NCI-H524 (cell line): ENCODE results near the gene SMURF1.

Source experiments
- DNase-seq, 2 experiments: peaks; one replicate each; lab custom pipeline; 2025; lab: John Stamatoyannopoulos, UW

Gene SMURF1

GRCh38 chr7:99028261-99028973 is 115.5 kb downstream of the SMURF1 start:
- DNase-seq, result no peak

DNA sequence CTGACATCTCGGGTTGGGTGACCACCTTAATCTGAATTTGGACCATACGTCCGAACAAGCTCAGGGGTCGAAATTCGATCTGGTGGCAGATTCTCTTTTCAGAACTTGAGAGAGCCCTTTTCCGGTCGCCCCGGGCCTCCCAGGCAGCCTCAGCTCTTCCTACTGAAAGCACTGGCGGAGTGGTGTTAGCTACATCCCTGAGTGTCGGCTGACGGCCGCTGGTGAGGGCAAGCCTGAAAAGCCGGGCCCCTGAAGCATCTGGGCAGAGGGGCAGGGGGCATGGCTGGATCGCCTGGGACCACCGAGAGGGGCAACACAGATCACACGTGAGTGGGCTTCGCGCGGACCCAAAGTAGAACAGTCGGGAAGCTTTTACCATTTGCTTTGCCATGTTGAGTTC is 116.1 kb downstream of the SMURF1 start:
- no peak for DNase-seq

- DNase-seq, result no peak
These were observed 116.7 kb downstream of the SMURF1 start for GRCh38 chr7:99027241-99027640.

DNA sequence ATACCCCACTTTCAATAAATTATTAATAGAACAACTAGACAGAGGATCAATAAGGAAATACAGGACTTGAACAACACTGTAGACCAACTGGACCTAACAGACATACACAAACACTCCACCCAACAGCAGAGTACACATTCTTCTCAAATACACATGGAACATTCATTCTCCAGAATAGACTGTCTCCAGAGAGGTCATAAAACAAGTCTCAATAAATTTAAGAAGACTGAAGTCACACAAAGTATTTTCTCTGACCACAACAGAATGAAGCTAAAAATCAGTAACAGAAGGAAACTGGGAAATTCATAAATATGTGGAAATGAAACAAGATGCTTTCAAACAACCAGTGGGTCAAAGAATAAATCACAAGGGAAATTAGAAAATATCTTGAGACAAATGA is 119.8 kb downstream of the SMURF1 start:
- no peak for DNase-seq

GRCh38 chr7:99021941-99022560 is 121.9 kb downstream of the SMURF1 start:
- DNase-seq, result no peak

DNA sequence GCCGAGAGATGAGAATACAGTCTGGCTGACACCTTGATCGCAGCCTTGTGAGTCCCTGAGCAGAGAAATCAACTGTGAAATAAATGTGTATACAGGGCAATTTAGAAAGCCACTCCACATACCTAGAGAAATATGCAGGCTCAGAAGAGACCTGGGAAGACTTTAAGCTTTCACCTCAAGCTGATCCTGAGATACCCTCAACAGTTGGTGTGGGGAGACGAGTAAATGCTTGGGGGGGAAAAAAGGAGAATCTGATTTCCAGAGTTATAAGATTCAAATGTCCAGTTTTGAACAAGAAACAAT is 123.5 kb downstream of the SMURF1 start:
- DNase-seq, result no peak

DNA sequence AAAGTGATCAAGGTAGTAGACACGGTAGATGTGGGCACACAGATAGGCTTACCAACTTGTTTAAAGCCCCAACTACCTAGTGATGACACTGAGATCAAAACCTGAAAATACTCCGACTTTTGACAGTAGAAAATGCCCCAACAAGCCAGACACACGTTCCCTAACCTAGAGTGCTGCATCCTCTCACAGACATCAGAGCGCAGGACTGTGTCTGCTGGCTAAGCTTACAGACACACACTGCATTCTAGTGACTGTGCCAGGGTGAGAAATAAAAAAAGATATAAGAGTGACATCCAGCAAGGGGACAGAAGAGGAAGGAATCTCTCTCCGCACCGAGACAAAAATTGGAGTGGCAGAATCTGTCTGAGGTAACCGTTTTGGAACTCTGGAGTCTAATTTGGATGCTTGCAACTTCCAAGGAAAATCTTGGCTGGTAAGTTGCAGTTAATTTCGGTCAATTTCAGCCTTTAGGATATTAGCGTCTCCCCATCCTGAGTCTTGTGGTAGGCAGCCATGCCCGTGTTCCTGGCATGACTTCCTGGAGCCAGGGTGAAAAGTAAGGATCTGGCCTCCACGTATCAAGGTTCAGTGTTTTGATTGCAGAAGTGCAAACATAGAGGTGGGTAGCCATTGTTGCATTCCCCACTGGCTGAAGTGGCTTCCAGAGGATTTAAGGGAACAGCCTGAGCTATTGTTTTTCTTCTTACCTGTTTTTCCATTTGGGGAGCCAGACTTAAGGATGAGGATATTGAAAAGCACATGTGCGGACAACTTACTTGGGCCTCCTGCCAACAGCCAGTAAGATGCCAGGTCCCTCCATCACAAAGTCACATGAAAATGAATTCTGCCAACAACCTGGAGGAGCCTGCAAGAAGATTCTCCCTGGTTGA is 124.1 kb downstream of the SMURF1 start:
- DNase-seq, result no peak

- DNase-seq, result no peak
These were observed 127.7 kb downstream of the SMURF1 start for GRCh38 chr7:99016196-99016595.

DNA sequence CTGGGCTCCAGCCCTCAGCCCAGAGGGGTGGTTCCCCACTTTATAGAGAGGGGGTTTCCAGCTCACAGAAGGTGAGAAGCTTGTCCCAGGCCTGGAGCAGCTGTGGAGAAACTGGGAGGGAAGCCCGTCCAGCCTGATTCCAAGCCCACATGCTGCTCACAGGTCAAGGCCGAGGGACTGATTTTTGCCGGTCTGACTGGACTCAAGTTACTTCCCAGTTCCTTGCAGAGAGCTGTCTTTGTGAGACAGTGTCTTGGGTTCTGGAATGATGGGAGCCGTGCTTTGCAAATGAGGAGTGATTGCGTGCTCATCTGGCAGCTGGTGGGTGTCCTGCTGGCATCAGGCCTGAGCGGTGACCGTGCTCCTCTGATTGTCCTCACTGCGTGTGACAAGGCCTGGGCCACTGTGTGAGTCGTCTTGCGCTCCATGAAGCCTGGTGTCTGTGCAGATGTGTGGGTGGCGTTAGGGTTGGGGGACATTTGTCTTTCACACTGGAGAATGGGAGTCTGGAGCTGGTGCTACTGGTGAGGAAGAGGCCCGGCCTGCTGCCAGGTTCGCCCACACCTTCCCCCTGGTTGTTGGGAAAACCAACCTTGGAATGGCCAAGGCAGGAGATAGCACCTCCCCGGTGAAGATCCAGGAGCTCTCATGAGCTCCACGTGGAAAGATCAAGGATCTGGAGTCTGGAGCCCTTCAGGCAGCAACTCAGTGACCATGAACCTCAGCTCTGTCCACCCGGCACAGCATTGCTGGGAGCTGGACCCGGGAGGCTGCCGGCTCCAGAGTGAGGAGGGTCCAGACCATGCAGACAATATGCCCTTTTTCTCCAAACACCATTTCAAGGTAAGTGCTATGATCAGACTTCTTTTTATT is 129.6 kb downstream of the SMURF1 start:
- DNase-seq, result no peak

DNA sequence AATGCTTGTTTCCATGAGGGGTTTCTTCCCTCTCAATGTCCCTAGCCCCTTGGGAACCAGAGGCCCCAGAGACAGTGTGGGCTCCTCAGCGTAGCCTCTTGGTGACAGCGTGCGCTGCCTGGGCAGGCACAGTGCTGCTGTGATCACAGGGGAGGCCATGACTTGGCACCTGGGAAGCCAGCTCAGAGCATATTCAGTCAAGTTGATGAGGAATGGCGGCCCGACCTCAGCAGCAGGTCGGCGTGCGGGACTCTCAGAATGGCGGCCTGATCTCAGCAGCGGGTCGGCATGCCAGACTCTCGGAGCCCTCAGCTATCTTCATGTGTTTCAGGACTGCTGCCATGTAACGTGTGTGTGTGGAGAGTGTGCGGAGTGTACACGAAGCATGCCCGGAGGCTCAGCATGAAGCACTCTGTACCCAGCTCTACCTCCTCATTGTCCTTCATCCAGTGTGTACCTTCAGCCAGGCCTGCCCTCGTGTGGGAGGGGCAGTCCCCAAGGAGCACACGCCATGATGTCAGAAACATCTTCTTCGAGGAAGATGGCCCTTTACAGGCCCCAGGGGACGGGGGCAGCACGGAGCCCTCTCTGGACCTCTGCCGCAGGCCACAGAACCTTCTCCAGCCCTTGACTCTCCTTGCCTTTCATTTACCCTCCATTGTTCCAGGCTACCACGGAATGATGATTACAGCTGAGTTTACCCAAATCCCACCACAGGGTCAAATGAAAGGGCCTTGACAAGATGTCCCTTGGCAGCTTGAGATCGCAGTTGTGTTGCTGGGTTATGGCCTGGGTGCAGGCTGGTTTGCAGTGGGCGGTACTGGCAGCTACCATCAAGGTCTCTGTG is 130.4 kb downstream of the SMURF1 start:
- DNase-seq, result no peak

- no peak for DNase-seq
These were observed 131.2 kb downstream of the SMURF1 start for GRCh38 chr7:99012722-99013121.

GRCh38 chr7:99011706-99012404 is 132.1 kb downstream of the SMURF1 start:
- no peak for DNase-seq

- DNase-seq, result no peak
These were observed 132.6 kb downstream of the SMURF1 start for GRCh38 chr7:99011341-99011705.

DNA sequence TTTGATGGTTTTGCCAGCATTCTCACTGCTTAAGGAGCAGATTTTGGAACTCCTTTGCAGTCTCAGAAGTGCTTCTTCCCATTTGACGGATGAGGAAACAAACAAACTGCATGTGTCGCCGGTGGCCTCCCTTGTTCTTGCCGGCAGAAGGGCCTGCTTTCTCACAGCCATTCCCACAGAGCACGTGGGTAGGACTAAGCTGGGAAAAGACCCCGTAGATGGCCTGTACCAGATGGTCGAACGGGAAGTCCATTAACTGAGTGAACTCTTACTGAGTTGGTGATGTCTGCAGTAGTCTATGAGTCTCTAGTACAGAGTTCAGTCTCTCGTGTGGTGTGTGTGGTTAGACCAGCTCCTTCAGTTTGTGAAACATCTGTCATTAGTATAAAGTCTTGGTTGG is 133.6 kb downstream of the SMURF1 start:
- peak in 1 of 2 experiments; percentile 14 for DNase-seq

DNA sequence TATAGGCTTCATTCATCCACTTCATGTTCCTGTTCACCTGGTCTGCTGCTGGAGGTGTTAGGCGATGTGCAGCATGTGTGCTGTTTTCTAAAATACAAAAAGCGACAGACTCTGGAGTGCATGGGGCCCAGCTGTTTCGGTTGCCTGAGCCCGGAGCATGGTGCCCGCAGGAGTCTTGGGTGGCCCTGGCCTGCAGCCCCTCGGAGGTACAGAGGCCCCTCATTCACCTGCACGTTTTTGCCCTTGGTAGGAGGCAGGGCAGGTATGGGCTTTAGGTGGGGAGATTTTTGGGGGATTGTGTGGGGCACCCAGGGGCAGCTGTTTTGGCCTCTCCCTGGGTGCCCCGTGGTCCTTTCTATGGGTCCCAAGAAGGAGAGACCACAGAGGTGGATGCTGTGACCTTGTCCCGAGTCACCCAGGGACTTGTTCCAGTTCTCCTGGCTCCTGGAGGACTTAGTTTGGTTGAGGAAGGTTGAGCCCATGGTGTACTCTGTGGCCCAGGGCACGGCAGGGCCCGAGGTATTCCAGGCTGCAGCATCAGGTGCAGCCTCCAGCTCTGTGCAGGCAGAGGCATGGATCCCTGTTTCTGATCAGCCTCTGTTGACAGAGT is 134.9 kb downstream of the SMURF1 start:
- DNase-seq, result no peak

- no peak for DNase-seq
These were observed 135.7 kb downstream of the SMURF1 start for GRCh38 chr7:99008181-99008631.

DNA sequence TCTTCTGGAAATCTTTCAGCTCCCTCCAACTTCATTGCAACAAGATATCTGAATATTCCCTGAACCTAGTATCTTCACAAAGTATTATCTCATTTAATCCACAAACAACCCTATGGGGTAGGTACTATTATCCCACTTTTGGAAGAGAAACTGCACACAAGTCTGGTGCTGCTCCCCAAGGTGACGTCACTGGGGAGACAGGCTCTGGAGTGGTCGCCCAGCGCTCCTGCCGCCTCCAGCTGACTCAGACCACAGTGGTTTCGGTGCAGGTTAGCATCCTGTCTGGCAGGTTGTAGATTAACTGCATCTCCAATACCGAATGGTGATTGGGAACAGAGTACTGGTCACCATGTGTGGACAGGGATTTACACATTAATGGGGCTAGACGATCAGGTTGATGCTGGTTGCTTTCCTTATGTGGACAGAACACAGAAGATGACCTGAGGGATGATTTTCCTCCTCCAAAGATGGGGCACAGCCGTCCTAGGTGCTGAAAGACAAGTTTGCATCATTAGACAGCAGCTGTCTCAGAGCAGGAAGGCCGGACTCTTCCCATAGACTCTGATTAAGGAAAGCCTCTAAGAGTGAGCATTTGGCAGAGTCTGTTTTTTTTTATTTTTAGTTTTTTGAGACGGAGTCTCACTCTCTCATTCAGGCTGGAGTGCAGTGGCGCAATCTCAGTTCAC is 137.0 kb downstream of the SMURF1 start:
- DNase-seq, result no peak

GRCh38 chr7:99005776-99006175 is 138.1 kb downstream of the SMURF1 start:
- no peak for DNase-seq

- no peak for DNase-seq
These were observed 139.0 kb downstream of the SMURF1 start for GRCh38 chr7:99004781-99005500.
